MM.1S (cell line): ENCODE measurements around the gene DLG5.

Experiments used
- EZH2 ChIP-seq: fragments of 300-600 bp; sonication (generic); optimal IDR thresholded peaks from 2 replicates; pipeline ENCODE3; 2017; ENCODE audit warnings: low read depth, mild to moderate bottlenecking, antibody characterized with exemption, low read length, mixed read lengths
- EZH2phosphoT487 ChIP-seq: fragments of 300-600 bp; sonication (generic); IDR thresholded peaks from 2 replicates; pipeline ENCODE4 v1.6.1; 2018; ENCODE audit warnings: antibody characterized with exemption, low read length
- TF ChIP-seq, protein P1 (sequence below): fragments of 300-600 bp; sonication (generic); IDR thresholded peaks from 2 replicates; pipeline ENCODE4 v1.5.1; 2016; ENCODE audit warnings: antibody characterized with exemption, low read length, mixed read lengths

DNA sequence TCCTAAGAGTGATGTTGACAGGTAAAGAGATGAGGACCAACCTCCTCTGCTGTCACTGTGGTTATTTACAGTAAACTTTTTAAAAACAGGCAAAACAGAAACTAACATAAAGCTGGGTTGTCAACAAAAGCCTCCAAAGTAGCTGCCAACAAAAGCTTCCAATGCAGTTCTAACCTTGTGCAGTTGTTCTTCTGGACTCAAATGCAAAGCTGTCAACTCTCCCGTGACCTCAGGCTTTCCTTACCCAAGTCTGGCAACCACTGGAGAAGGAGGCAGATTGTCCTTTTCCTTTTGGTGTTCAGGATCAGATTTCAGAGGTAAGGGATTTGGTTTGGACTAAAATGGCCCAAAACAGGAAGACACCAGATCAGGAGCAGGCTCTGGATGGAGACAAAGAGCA is 63.1 kb downstream of the DLG5 start:
- TF ChIP-seq, protein P1, sequence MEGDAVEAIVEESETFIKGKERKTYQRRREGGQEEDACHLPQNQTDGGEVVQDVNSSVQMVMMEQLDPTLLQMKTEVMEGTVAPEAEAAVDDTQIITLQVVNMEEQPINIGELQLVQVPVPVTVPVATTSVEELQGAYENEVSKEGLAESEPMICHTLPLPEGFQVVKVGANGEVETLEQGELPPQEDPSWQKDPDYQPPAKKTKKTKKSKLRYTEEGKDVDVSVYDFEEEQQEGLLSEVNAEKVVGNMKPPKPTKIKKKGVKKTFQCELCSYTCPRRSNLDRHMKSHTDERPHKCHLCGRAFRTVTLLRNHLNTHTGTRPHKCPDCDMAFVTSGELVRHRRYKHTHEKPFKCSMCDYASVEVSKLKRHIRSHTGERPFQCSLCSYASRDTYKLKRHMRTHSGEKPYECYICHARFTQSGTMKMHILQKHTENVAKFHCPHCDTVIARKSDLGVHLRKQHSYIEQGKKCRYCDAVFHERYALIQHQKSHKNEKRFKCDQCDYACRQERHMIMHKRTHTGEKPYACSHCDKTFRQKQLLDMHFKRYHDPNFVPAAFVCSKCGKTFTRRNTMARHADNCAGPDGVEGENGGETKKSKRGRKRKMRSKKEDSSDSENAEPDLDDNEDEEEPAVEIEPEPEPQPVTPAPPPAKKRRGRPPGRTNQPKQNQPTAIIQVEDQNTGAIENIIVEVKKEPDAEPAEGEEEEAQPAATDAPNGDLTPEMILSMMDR, result no peak
- TF ChIP-seq EZH2 (no peak), EZH2phosphoT487 (no peak)
